GM18520 (cell line): Measurements from ENCODE around the gene ZNF335.
A peak's percentile ranks its signal among the peaks of the same experiment; 100 is the strongest.

Source experiments
- ATAC-seq: cut with Tn5 transposase; IDR thresholded peaks from one replicate; pipeline ENCODE4 v1.9.1; 2021; ENCODE audit not compliant: unreplicated experiment

The ZNF335 gene, protein sequence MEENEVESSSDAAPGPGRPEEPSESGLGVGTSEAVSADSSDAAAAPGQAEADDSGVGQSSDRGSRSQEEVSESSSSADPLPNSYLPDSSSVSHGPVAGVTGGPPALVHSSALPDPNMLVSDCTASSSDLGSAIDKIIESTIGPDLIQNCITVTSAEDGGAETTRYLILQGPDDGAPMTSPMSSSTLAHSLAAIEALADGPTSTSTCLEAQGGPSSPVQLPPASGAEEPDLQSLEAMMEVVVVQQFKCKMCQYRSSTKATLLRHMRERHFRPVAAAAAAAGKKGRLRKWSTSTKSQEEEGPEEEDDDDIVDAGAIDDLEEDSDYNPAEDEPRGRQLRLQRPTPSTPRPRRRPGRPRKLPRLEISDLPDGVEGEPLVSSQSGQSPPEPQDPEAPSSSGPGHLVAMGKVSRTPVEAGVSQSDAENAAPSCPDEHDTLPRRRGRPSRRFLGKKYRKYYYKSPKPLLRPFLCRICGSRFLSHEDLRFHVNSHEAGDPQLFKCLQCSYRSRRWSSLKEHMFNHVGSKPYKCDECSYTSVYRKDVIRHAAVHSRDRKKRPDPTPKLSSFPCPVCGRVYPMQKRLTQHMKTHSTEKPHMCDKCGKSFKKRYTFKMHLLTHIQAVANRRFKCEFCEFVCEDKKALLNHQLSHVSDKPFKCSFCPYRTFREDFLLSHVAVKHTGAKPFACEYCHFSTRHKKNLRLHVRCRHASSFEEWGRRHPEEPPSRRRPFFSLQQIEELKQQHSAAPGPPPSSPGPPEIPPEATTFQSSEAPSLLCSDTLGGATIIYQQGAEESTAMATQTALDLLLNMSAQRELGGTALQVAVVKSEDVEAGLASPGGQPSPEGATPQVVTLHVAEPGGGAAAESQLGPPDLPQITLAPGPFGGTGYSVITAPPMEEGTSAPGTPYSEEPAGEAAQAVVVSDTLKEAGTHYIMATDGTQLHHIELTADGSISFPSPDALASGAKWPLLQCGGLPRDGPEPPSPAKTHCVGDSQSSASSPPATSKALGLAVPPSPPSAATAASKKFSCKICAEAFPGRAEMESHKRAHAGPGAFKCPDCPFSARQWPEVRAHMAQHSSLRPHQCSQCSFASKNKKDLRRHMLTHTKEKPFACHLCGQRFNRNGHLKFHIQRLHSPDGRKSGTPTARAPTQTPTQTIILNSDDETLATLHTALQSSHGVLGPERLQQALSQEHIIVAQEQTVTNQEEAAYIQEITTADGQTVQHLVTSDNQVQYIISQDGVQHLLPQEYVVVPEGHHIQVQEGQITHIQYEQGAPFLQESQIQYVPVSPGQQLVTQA (N-terminal part only)

DNA sequence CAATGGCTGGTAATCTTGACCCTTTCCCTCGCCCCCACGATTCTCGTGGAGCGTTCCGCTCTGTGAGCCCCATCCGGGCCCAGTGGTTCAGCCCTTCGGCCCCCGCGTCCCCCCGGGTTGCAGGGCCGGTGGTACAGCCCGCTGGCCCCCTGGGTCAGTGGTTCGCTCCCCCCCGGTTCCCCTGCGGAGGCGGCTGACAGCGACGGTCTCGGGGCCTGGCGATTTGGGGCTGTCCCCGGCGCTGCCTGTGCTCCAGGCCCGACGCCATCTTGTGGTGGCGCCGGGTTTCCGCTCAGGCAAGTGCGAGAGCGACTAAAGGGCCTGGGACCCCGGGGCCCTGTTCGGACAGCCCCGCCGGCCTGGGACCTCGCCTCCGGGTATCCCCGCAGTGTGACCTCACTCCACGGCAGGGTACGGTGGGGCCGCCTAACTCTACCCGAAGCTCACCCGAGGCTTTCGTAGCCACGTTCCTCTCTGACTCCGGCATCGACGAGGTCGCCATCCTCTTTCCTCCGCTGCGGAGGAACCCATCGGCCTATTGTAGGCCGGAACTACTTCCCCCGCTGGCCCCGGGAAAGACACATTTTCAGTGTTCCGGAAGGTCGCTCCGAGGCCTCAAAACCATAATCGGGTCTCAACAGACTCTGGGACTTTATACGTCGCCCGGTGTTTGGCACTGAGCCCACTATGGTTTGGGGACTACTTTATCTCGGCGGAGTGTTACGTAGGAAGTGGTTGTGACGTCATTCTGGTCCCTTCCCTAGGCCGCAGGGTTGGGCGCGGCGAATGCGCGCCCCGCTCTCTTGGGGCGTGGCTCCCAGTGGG is at the start of gene ZNF335:
TSS of gene ZNF335 (minus strand) at position 529 of the 825 bp plus-strand sequence. CDS start 793 bp downstream, outside the sequence.
- peak; percentile 65 for ATAC-seq

DNA sequence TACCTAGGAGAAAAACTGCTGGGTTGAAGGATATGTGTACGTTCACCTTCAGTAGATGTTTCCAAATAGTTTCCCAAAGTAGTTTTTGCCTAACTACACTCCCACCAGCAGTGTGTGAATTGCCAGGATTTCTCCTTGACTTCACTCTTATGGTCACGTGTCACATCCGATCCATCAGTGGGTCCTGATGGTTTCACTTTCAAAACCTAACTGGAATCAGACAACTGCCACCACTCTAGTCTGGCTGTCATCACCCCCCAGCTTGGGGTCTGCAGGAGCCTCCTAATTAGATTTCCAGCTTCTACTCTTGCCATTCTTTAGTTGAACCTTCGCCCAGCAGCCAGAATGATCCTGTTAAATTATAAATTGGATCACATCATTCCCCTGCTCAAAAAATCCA is 48.6 kb upstream of the ZNF335 start:
- ATAC-seq, result no peak

DNA sequence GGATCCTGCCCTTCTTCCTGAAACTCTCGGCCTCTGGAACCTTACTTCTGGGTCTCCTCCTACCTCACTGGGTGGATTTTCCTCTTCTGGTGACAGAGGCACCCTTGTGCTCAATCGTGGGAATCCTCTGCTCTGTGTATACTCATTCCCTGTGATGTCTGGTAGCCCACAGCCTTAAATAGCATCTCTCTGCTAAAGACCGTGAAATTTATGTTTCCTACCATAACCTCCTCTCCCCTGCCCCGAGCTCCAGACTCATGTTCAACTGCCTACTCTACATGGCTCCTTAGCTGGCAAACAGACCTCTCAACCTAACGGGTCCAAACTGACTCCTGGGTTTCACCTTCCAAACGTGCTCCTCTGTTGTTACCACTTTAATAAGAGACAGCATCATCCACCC is 46.6 kb upstream of the ZNF335 start:
- ATAC-seq, result no peak

DNA sequence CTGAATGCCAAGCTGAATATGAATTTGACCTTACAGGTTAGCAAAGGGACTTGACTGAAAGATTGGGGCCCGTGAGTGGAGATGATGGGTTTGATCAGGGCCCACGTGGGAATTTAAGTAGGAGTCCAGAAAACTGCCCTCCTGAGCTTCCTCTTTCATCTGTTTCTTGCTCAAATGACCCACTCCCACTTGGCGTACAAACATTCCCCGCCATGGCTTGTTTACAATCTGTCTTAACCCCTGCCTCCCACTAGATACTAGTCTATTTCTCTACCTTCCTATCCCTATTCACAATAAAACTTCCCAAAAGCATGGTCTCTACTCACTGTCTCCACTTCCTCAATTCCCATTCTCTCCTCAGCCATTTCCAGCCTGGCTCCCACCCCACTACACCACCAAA is 46.1 kb upstream of the ZNF335 start:
- ATAC-seq, result no peak

DNA sequence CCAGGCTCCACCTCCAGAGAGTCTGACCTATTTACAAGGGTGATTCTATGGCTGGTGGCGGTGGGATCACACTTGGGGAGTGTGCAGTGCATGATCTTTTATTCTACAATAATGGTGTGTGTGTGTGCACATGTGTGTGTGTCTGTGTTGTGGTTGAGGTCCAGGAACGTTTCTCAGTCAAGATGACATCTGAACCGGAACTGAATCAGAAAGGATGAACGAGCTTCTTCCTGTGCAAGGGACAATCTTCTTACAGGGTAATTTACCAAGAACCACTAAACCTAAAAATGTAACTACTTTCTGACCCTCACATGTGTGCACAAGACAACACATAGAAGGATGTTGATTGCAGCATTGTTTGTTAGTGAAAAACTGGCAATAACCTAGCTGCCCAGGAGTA is 45.3 kb upstream of the ZNF335 start:
- ATAC-seq, result no peak

DNA sequence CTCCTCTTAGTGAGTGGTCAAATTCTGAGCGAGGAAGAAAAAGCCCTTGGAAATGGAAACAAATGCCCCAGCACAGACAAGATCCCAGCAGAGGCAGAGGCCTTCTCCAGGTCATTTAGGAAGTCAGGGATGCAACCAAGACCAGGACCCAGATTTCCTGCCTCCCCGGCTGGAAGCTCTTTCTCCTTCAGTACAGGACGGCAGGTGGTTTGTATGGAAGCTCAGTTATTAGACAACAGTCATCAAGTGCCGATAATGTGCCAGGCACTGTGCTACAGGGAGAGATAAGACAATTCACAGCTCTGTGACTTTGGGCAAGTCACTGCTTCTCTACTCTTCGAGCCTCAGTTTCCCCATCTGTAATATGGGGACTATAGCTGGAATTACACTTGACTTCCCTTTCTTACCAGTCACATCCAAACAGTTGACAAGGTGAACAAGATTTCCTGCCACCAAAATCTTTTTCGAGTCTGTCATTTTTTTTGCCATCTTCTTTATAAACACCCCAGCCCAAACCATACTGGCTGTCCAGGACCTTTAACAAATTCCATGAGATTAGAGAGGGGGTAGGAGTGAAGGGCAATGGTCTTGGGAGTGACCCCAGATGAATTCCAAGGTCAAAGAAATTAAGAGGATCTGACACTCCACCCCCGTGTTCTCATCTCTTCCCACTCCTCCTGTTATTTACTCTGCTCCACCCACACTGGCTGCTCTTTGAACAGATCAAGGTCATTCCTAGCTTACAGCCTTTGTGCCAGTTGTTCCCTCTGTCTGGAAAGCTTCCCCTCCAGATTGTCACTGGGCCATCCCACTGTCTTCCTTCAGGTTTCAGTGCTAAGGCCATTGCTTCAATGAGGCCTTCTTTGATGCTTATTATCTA is 42.8 kb upstream of the ZNF335 start:
- no peak for ATAC-seq

DNA sequence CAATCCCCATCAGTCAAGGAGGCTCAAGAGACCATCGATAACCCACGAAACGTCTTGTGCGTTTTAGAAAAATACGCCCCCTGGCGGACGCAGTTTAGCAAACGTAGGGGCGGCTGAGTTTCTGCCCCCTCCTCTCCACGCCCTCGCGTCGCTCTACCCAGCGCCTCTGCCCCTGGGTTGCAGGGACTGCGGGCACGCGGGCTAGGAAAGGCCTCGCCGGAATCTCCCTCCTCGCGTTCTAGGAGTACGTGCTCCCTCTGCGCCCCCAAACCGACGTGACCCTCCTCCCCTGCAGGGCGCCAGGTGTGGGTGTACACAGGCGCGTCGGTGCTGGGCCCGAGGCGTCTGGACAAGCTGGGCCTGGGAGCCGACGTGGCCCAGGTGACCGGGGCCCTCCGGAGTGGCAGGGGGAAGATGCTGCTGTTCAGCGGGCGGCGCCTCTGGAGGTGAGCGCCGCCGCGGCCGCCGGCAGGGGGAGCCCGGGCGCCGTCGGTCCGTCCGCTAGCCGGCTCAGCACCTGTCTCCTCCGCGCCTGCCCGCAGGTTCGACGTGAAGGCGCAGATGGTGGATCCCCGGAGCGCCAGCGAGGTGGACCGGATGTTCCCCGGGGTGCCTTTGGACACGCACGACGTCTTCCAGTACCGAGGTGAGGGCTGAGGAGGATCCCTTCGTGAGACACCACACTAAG is 42.0 kb upstream of the ZNF335 start:
- ATAC-seq, result no peak

DNA sequence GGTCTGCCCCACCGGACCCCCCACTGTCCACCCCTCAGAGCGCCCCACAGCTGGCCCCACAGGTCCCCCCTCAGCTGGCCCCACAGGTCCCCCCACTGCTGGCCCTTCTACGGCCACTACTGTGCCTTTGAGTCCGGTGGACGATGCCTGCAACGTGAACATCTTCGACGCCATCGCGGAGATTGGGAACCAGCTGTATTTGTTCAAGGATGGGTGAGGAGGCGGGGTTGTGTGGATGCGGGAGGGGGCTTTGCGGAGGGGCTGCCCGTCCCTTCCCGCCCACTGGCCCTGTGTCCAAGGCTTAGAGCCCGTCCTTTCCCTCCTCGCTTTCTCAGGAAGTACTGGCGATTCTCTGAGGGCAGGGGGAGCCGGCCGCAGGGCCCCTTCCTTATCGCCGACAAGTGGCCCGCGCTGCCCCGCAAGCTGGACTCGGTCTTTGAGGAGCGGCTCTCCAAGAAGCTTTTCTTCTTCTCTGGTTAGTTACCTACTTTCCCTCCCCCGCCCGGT is 41.4 kb upstream of the ZNF335 start:
- no peak for ATAC-seq

DNA sequence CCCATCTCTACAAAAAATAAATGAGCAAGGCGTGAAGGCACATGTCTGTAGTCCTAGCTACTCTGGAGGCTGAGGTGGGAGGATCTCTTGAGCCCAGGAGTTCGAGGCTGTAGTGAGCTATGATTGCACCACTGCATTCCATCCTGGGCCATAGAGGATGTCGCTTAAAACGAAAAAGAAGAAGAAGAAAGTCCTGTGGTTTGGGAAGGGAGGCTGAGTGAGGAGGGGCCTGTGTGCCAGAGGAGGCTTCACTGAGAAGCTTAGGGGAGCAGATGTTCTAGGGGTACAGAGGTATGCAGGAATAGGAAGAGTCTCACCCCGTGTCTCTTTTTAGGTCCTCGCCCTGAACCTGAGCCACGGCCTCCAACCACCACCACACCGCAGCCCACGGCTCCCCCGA is 40.9 kb upstream of the ZNF335 start:
- ATAC-seq, result no peak

DNA sequence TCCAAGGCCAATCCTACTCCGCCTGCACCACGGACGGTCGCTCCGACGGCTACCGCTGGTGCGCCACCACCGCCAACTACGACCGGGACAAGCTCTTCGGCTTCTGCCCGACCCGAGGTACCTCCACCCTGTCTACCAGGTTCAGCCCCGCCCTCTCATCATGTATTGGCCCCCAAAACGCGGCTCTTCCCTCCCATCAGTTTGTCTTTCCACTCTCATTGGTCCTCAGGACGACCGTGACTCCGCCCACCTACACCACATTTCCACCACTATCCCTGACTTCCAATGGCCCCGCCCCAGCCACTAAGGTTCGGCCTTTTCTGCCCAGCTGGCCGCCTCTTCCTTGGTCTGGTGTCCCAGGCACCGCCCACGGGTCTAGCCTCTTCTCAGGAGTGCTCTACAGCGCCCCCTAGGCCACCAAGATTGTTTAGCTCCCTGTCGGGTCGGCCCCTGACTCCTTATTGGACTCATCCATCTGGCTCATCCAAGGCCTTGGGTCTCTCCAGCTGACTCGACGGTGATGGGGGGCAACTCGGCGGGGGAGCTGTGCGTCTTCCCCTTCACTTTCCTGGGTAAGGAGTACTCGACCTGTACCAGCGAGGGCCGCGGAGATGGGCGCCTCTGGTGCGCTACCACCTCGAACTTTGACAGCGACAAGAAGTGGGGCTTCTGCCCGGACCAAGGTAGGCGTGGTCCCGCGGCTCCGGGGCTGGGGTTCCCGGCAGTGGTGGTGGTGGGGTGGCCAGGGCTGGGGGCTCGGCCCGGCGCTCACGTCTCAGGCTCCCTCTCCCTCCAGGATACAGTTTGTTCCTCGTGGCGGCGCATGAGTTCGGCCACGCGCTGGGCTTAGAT is 39.9 kb upstream of the ZNF335 start:
- no peak for ATAC-seq

DNA sequence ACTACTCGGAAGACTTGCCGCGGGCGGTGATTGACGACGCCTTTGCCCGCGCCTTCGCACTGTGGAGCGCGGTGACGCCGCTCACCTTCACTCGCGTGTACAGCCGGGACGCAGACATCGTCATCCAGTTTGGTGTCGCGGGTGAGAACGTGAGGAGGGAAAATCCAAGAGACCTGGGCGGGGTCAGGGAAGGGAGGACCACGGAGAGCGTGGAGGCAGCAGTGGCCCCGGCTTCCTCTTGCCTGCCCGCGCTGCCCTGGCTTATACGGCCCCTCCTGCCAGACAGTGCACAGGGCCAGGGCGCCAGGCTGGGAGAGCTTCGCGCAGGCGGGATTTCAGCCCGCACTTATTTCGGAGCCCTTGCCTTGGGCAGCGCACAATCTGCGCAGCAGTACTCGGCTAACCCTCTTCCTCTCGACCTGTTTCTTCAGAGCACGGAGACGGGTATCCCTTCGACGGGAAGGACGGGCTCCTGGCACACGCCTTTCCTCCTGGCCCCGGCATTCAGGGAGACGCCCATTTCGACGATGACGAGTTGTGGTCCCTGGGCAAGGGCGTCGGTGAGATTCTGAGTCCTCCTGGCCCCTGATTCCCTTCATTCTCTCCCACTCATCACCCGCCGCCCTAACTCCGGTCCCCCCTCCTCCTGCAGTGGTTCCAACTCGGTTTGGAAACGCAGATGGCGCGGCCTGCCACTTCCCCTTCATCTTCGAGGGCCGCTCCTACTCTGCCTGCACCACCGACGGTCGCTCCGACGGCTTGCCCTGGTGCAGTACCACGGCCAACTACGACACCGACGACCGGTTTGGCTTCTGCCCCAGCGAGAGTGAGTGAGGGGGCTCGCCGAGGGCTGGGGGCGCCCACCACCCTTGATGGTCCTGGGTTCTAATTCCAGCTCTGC is 38.7 kb upstream of the ZNF335 start:
- no peak for ATAC-seq

DNA sequence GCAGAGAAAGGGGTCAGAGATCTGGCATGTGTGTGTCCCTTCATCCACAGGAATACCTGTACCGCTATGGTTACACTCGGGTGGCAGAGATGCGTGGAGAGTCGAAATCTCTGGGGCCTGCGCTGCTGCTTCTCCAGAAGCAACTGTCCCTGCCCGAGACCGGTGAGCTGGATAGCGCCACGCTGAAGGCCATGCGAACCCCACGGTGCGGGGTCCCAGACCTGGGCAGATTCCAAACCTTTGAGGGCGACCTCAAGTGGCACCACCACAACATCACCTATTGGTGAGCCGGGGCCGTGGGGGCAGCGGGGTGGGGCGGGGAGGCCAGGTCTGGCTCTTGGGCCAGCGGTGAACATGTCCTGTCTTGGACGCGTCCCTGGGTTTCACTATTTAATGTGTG is 37.8 kb upstream of the ZNF335 start:
- no peak for ATAC-seq

DNA sequence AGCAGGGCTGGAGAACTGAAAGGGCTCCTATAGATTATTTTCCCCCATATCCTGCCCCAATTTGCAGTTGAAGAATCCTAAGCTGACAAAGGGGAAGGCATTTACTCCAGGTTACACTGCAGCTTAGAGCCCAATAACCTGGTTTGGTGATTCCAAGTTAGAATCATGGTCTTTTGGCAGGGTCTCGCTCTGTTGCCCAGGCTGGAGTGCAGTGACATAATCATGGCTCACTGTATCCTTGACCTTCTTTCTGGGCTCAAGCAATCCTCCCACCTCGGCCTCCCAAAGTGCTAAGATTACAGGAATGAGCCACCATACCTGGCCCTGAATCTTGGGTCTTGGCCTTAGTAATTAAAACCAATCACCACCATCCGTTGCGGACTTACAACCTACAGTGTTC is 35.7 kb upstream of the ZNF335 start:
- no peak for ATAC-seq

DNA sequence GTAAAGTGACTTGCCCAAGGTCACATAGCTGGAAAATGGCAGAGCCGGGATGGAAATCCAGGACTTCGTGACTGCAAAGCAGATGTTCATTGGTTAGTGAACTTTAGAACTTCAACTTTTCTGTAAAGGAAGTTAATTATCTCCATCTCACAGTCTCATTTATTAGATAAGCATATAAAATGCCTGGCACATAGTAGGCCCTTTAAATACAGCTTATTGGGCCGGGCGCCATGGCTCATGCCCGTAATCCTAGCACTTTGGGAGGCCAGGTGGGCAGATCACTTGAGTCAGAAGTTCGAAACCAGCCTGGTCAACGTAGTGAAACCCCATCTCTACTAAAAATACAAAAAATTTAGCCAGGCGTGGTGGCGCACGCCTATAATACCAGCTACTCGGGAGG is 35.0 kb upstream of the ZNF335 start:
- ATAC-seq, result no peak

DNA sequence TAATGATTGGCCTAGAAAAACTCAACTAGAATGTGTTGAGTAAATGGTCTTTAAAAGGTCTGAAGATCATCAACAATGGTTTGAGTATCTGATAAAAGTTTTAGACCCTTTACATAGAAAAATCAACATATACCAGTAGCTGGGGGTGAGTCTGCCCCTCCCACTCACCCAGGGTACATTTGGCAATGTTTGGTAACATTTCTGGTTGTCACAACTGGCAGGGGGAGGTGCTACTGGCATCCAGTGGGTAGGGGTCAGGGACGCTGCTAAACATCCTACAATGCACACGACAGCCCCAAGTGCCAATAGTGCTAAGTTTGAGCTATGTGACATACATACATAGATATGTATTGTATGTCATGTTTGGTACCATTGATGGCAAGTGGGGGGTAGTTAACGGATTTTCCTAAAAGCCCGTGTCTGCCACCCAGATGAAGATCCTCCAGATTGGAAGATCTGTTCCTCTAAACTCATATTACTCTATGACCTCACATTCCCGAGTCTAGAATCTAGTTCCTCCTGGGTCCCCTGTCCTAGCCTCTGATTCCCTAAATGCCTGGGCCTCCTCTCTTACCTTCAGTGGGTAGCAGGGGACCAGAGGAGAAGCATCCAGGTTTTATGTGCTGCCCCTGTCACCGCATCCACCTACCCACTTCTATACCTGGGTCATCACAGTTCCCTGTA is 34.2 kb upstream of the ZNF335 start:
- no peak for ATAC-seq

DNA sequence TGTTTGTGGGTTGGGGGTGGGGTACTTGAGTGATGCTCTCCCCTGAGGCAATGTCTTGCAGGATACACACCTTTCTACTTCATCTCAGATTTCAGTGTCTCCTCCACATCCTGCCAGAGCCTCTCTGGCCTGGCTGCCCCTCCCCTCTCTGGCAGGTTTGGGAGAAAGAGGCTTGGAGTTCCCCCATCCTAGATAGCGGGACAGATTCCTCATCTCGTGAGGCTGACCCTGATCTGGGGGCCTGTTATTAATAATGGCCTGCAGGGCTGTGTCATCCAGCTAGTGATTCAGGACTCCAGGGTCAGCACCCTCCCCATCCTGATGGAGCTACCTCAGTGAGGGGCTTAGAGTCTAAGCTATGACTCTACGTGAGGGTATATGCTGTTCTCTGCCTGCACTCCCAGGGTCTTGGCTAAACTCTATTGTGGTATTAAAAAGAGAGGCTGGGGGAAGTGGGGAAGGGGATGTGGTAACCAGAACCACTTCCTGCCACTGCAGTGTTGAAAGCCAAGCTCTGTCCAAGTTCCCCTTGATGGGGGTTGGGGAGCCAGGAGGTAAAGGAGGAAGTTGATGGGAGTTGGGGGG is 33.0 kb upstream of the ZNF335 start:
- no peak for ATAC-seq
